ENCODE results near the gene LRRTM3.

- TF ChIP-seq CTCF (IDR thresholded peaks at IDR 0.05) (no peak), POLR2A (IDR thresholded peaks at IDR 0.05) (no peak)
These were observed 86.1 kb downstream of the LRRTM3 start for GRCh38 chr10:67011981-67012380.
